GM21447 (cell line): Measurements from ENCODE around the gene POLR2F.

Experiments
- ATAC-seq: cut with Tn5 transposase; IDR thresholded peaks from one replicate; pipeline ENCODE4 v1.9.1; 2021; ENCODE audit not compliant: unreplicated experiment

The POLR2F gene

GRCh38 chr22:37953437-37954179 is at the start of gene POLR2F, which contains the start of gene C22orf23:
Gene POLR2F (plus strand): TSS chr22:37953699. CDS start chr22:37953788, 89 bp downstream.
Gene C22orf23 (minus strand): TSS chr22:37953601. CDS start chr22:37953149, 452 bp downstream.
- ATAC-seq = peak; percentile 79

GRCh38 chr22:37904572-37905533 is 48.6 kb upstream of the POLR2F start:
- ATAC-seq = no peak

GRCh38 chr22:37905534-37906363 is 47.8 kb upstream of the POLR2F start, which contains the start of gene MICALL1:
Gene MICALL1 (plus strand): TSS chr22:37906297. CDS start chr22:37906423, 126 bp downstream.
- peak; percentile 59 for ATAC-seq

GRCh38 chr22:37906364-37907008 is 47.0 kb upstream of the POLR2F start:
- peak; percentile 41 for ATAC-seq

GRCh38 chr22:37907036-37907954 is 46.2 kb upstream of the POLR2F start:
- no peak for ATAC-seq

- no peak for ATAC-seq
Observed at GRCh38 chr22:37909766-37910165, 43.7 kb upstream of the POLR2F start.

GRCh38 chr22:37910890-37911672 is 42.4 kb upstream of the POLR2F start:
- ATAC-seq = no peak

GRCh38 chr22:37911697-37912096 is 41.8 kb upstream of the POLR2F start:
- no peak for ATAC-seq

- ATAC-seq = no peak
Observed at GRCh38 chr22:37912171-37912570, 41.3 kb upstream of the POLR2F start.

- ATAC-seq = no peak
Observed at GRCh38 chr22:37913233-37913721, 40.2 kb upstream of the POLR2F start.

- no peak for ATAC-seq
Observed at GRCh38 chr22:37916311-37916710, 37.2 kb upstream of the POLR2F start.

- ATAC-seq = no peak
Observed at GRCh38 chr22:37917874-37918548, 35.5 kb upstream of the POLR2F start.

- no peak for ATAC-seq
Observed at GRCh38 chr22:37918580-37919270, 34.8 kb upstream of the POLR2F start.

- ATAC-seq = no peak
Observed at GRCh38 chr22:37920126-37920525, 33.4 kb upstream of the POLR2F start.

- no peak for ATAC-seq
Observed at GRCh38 chr22:37922191-37922590, 31.3 kb upstream of the POLR2F start.

GRCh38 chr22:37923927-37924326 is 29.6 kb upstream of the POLR2F start:
- ATAC-seq = no peak
